ENCODE measurements around the gene EIF1.

- peak; percentile 92 to 98 (median 97) for TF ChIP-seq CTCF (IDR thresholded peaks at IDR 0.05)
- no peak for TF ChIP-seq POLR2A (IDR thresholded peaks at IDR 0.05)
Measured at GRCh38 chr17:41666708-41667279, 21.9 kb upstream of the EIF1 start.
